GM21360 (cell line): Measurements from ENCODE around the gene SLC66A1.

Experiments
- ATAC-seq: cut with Tn5 transposase; IDR thresholded peaks from one replicate; pipeline ENCODE4 v1.9.1; 2021; ENCODE audit warnings: mild to moderate bottlenecking, moderate library complexity; ENCODE audit not compliant: unreplicated experiment

The SLC66A1 gene

DNA sequence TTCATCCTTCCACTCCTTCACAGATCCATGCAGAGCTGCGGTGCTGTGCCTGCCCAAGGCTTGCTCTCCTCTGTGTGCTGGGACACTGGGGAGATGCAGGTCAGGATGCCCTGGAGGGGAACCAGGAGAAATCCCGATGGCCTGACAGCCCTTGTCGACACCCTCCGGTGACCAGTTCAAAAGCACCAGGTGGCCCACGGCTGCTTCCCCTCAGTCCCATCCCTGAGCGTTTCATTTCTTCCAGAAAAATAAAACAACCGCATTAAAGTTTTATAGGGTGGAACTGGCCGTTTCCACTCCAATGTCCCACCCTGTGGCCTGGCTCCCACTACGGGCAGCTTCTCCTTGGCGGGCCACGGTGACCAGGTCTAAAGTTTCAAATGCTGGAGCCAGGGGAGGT, 48.3 kb downstream of the SLC66A1 start:
- no peak for ATAC-seq

DNA sequence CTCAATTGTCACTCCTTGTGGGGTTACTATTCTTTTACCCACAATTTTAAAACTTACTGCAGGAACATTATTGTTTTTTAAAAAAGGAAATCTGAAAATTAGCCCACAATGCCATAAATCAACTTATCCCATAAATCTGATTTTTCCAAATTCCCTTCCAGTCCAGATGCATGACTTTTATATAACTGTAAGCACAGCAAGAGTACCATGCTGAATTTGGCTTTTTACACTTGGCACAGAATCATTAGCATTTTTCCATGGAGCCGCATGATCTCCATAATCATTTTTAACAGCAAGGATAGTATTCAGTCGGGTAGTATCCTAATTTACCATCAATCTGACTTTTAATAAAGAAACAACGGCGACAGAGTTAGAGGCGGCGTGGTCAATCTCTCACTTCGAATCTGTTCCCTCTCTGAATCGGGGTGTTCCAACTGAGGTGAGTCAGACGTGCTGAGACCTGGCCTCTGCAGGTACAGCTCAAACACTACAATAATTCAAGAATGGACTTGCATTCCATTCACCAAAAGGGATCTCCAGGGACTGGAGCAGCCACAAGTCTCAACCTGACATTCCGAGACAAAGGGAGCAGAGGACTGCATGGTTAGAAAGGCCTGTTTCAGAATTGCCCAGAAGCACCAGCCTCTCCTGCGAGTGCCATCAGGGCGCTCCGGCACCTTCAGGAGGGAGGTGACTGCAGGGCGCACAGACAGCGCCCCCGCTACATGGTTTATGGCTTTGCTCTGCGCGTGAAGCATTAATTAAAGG, 48.9 kb downstream of the SLC66A1 start:
- ATAC-seq = no peak

DNA sequence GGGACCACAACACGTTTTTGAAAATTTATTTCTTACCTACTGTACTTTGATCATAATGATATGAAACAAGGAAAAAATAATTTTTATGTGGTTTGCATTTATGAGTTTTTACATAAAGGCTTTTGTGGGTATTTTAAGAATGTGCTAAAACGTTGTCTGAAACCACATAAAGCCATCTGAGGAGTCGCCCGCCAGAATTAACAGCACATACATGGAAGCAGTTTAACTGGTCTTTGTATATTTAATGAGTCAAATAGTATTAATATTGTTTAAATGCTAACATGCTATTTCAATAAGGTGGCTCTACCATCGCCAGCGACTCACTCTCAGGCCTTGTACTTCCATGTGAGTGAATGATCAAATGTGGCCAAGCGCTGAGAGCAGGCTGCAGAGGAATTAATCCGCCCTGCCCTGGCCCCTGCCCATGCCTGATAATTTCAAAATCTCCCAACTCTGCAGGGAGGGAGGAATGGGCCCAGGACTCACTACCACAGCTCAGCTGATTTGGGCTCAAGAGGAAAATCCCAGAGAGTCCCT, 49.6 kb downstream of the SLC66A1 start:
- ATAC-seq = no peak

DNA sequence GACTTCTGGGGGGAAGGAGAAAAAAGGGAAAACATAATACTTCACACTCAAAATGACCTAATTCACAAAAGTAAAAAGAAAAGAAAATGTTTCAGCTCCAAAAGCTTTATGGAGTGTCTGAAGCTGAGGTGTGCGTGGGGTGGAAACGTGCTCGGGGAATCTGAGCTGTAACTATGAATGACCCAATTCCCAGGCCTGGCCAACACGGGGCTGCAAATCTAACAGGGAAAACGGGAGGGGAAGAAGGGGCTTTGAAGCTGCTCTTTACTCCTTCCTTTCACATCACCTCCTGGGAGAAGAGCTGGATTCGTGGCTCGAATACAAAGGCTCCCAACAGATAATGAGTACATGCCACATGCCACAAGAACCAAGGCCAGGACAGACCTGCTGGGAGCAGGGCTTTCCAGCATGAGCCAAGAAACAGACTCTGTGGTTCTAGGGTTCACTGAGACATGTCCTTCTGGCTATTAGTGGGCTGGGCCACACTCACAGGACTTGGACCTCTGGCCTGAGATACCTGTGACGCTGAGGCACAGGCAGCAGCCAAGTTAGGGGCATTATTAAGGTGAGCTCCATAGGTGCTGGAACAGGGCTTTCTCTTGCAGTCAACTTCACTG, 51.5 kb downstream of the SLC66A1 start:
- no peak for ATAC-seq

DNA sequence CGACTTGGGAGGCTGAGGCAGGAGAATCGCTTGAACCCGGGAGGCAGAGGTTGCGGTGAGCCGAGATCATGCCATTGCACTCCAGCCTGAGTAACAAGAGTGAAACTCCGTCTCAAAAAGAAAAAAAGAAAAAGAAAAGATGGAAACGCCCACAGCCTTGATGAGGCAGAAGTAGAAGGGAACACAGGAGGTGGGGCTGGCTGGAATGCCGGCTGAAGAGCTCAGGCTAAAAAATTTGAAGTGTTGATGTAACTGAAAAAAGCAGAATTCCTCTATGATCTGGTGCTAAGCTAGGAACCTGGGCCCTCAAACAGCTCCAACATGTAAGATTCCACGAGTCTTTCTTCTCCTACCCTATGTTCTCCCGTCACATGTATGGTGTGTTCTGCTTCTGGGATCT, 53.6 kb downstream of the SLC66A1 start:
- no peak for ATAC-seq

DNA sequence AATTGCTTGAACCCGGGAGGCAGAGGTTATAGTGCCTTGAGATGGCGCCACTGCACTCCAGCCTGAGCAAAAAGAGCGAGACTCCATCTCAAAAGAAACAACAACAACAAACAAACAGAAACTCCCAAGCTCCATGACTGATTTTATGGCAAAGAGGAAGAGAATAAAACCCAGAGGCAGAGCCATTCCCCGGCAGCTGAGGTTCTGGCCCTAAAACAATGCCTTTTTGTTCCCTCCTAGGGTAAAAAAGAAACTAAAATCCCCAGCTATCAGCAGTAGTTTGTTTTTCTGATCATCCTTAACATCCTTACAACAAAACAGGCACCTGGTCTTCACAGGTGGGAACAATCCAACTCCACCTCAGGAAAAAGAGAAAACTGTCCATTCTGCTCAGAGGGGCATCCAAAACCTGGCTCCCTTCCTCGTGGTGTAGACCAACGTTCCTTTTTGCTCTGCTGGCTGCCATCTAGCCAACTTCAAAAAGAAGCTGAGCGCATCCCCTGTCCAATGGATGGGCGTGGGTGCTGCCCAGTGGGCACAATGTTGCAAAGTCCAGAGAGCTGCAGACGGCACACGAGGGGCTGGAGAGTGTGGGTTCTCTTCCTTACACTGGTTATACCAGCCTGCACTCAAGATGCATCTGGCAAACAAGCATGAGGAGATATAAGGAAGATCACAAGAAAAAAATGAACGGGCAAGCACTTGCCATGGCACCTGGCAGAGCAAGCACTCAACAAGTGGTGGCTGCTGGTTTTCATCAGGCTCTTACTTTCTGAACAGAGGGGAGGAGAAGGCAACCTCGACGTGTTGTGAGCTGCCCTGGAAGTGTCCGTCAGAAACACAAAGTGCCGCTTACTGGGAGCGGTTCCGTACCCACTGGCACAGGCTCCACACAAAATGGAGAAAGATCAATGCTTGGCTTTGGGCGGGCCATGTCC, 54.7 kb downstream of the SLC66A1 start:
- no peak for ATAC-seq

DNA sequence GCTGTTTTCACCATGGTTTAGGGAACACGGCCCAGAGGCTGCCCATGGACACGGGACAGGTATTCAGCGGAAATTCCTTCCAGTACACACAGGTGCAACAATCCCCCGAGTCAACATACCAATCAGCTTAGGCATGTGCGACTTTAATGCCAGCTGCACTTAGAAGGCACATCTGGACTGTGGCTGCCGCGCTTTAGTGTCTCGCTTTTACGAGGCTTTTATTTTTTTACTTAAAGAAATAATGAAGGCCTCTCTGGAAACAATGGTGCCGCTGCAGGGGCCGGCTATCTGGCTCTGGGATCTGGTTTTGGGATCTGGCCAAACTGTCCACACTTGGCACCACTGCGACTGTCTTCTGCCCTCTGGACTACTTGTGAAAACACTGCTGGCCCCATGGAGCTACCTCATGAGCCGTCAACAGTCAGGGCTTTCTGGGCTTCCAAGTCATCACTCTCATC, 55.5 kb downstream of the SLC66A1 start:
- ATAC-seq = no peak

DNA sequence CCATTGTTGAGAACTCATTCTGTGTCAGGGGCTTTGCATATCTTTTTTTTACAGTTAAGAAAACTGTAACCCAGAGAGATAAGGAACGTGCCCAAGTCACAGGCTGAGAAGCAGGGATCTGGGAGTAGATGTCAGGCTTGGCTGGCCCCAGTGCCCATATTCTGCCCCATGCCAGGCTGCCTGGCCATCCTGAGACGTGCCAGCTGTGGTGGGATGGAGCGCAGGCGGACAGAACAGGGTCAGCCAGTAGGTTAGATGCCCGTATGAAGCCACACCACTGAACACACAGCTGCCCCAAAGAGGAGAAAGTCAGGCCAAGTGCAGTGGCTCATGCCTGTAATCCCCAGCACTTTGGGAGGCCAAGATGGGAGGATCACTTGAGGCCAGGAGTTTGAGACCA, 55.9 kb downstream of the SLC66A1 start:
- ATAC-seq = no peak

DNA sequence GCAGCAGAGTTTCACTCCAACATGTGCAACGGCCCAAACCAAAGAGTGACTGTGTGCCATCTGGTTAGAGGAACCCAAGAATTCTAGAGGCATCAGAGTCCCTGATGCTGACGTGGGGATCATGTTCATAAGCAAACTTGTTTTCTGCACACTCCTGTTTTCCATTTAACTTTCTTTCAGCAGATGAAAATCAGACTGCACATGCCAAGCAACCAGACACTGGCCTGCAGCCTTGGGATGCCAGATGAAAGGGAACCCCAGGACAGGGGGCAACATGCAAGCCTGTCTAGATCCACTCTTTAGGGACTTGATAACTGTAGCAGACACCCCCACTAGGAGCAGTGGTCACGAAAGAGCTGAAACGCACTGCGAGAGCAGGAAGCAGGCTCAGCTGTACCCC, 56.8 kb downstream of the SLC66A1 start:
- ATAC-seq = no peak

DNA sequence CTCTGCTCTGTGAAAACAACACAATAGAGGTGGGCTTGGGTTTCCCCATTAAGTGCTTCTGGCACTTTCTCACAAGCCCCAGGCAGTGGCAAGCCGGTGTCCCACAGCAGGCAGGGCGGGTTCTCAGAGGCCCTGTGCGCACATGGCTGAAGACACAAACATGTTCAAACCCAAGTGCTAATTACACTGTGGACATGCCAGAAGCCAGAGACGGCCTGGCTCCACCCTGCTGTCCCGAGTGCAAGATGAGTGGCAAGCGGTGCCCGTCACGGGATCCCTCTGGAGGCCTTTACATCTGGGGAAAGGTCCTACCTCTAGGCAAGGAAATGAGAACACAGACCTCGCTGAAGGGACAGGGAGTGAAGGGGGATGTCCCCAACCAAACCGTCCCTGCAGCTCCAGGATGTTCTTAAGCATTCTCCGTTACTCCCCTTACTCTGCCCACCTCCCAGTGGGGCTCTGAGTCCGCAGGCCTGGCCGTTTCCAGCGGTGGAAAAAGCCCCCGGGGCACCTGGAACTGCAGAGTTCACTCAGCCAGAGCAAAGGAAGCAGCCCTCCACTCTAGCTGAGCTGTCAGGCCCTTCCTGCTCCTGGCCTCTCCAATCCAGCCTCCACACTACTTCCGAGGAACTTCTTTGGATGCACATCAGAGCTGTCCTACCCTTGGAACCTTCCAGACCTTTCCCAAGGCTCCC, 57.4 kb downstream of the SLC66A1 start:
- ATAC-seq = no peak

DNA sequence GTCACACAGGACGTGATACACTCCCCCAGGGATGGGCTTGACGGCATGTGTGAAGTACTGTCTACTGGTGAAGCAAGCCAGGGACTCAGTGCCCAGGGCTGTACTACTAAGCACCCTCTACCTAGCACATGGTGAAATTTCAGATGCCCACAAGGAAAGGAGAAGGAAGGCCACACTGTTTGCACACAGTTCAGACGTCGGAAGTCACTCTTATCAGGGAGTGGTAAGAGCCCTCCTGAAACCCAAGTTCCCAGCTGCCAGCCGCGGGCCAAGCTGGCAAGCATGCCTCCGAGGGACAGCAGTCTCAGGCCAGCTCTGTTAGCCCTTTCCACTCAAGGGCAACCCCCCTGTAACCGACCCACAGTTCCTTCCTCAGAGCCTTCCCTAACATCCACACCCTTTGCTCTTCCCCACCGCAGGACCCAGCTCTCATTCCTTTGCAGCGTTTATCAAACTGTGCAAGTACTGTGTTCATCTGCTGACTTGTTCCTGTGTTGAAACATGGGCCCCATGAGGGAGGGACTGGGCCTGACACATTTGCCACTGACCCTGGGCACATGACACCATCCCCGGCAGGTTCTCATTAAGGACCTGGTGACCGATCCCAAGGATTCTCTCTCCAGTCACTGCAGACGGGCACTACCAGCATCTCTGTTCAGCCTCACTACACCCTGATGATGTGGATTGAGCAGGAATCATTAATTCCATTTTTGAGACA, 58.5 kb downstream of the SLC66A1 start:
- ATAC-seq = no peak

DNA sequence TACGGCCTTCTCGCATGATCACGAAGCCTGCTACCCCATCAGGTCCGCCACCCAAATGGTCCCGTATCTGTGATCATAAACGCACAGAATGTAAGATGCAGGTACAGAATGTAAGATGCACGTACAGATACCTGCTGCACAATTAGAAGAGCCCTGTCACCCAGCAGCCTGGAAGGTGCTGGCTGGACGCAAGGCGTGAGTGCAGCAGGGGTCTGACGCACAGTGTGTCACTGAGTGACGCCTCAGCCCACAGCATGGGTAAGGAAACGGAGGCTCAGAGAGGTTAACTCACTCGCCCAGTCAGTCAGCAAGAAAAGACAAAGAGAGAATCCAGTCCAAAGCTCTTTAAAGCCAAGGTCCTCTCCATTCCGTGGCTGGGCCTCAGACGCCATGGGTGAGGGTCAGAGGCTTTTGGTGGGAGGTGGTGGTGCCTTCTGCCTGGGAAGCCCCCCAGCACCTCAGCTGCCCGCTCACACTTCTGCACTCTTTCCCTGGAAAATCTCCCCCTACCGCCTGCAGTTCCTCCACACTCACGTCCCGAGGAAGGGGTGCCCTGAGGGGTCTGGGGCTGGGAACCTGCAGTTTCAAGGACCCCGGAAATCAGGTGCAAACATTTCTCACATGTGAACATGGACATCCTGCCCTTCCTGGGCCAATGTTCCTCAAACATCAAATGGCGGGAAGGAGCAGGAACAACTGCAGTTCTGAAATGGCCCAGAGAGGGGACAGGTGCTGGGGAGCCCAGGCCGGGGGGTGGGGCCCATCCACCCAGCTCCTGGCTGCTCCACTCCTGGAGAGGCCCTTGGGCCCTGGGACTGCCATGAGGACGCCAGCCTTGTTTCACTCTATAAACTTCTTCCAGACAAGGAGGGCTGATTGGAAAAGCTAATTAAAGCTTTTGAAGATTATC, 59.4 kb downstream of the SLC66A1 start:
- ATAC-seq = no peak

DNA sequence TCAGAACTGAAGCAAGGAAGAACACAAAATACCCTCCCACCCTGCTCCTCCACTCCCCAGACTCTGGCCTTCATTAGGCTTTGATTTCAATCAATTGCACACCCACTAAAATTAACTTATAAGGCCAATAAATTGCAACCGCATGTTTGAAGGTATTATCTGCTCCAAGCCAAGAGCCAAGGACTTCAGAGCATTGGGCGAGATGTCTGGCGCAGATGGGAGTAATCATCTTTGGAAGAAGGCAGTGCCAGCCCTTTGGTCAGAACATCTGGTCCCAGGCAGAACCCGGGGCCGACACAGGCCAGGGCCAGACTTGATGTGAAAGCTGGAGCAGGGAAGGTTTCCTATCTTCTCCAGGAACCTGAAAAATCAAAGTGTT, 60.0 kb downstream of the SLC66A1 start:
- no peak for ATAC-seq

DNA sequence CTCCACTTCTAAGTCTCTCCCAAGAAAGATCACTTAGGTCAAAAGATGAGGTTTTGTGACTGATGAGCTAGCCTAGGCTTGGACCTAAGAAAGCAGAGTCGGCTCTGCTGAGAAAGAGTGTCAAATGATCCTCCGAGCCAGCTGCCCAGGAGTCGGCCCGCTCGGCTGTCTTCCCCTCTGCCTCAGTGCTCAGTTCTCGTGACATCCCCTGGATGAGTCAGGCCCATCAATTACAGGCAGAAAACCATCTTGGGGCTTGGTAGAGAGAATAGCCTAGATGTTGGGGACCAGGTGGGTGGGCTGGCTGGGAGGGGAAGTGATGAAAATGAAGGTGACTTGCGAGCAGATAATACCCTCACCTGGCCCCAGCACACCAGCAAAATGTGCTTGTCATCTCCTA, 60.5 kb downstream of the SLC66A1 start:
- ATAC-seq = no peak

DNA sequence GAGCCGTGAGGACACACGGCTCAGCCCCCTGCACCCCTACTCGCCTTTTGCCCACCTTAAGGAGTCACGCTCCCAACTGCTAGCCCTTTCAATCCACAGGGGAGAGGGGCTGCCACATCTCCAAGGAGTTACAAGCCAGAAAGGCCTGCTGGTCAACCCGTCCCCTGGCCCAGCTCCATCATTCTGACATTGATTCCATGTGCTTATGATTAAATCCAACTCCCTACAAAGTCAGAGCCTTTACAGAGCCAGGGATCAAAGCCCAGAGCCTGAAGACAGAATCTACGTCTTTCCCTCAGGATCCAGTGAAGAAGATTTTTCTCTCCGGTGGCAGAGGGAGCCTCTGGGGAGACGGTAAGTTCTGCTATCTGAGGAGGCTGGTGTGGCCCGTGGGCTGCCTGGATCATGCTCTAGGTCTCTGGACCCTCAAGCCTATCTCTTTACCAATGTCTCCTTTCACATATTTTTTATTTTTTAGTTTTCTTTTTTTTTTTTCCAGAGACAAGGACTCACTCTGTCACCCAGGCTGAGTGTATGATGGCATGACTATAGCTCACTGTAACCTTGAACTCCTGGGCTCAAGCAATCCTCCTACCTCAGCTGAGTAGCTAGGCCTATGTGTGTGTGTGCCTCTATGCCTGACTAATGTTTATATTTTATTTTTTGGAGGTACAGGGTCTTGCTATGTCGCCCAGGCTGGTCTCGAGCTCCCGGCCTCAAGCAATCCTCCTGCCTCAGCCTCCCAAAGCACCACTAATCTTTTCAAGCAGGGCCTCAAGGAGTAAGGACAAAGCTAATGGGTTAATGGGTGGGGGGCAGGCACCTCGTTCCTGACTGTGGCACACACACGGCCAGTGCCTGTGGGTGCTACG, 61.3 kb downstream of the SLC66A1 start:
- ATAC-seq = no peak

DNA sequence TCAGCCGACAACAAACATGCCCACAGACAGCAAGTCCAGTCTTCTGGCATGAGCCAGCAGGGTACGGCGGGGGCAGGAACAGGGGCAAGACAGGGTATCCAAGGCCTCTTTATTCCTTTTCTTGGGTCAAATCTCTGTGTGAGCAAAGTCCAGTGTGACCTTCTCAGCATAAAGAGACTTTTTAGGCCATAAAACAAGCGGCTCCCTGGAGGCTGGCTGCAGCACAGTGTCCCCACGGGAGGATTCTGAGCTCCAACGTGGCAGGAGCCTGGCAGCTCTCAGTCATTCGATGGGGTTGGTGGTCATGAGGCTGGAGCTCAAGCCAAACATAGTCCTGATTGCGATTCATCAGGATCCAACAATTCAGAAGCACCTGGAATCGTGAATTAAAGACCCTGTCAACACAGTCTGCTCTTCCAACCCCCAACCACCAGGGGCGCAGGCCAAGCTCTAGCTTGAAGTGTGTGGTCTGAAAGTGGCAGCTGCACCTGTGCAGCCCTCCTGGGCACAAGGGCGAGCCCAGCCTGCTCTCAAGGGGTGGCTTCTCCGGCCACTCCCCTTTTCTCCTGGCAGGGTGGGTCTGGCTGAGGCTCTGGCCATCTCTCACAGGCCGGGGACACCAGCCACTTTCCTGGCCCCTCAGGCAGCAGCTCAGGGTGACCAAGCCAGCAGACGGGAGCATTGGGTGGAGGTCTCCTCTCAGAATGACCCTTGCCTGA, 62.1 kb downstream of the SLC66A1 start:
- ATAC-seq = no peak

DNA sequence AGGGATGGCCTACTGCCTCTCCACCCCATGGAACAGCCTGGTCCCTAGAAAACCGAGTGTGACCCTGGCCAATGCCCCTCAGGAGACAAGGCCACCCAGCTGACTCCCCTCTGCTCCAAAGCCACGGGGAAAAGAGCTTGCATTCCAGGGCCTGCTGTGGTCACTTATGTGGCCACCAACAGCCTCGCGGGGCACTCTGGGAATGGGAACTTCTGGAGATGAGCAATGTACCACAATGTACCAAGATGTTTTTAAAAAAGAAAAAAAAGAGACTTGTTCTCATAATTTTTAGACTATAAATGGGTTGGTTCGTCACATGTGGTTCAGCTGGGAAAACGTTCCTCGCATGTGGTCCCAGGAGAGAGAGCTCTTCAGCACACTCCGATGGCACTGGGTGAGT, 62.8 kb downstream of the SLC66A1 start:
- ATAC-seq = no peak
